ENCODE results near the gene LEMD2.

Gene LEMD2

DNA sequence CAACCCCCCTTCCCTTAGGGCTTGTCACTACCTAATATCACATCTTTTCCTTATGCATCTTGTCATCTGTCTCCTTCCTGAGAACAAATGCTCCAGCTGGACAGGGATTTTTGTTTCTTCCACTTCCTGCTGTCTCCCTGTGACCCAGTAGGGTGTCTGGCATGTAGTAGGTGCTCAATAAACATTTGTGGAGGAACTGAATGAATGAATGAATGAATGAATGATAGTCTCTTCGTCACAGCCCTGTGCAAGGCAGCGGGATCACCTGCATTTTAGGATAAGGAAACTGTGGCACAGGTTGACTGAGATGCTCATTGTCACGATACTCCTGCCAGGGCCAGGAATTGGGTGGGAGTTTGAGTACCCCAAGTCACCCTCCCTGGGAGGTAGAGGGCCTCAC, 14.2 kb downstream of the LEMD2 start:
- DNase-seq (ENCODE audit: low read depth in 2 of 2) = no peak

DNA sequence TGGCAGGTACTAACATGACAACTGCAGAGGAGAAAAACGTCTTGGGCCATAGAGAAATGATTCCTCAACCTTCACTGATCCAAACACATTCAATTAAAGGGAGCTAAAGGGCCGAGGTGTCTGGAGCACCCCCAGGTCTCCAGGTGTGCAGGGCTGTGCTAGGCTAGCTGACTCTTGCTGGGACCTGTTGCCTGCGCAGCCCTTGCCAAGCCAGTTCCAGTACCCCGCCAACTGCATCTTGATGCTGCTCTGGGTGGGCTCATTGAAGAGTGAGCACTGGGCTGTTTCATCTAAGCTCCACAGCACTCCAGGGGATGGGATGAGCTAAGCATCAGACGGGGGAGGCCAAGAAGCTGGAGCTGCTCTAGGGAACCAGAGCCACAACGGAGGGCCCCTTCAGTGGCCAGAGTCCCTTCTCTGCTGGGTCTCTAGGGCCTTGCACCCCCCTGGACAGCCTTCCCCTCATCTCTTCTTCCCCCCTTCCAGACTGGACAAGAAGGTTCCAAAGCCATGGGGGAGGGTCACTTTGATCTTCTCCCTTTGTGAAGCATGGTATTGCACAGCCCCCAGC, 15.9 kb downstream of the LEMD2 start:
- DNase-seq (ENCODE audit: low read depth in 2 of 2) = no peak

DNA sequence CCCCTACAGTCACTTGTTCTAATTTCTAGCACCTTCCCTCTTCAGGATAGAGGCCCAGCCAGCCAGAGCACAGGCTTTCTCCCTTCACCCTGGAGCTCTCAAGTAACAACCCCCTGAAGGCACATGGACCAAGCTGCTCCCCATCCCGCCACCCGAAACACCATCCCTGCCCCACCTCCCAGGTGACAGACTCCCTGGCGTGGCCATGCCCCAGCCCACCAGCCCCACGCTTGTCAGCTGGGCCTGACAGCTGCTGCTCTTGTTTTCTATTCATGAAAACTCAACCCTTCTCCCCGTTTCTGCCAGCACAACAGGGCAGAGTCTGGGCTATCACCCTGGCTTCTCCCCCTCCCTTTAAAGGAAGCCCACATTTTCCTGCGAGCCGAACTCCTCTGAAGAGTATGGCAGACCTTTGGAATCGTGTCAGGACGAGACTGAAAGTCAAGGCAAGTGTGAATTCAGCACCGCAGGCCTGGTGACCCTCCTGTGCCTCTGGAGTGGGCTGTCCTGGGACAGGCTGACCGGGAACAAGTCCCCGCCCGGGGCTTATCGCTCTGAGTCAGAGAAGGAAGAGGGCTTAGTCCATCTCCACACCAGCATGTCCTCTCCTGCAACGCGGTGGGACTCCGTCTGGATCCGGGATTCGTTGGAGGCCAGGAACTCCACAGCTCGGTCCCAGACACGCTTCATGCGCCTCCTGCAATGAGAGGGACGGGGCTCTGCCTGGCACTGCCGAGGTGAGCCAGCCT, 16.7 kb downstream of the LEMD2 start:
- DNase-seq (ENCODE audit: low read depth in 2 of 2) = no peak

DNA sequence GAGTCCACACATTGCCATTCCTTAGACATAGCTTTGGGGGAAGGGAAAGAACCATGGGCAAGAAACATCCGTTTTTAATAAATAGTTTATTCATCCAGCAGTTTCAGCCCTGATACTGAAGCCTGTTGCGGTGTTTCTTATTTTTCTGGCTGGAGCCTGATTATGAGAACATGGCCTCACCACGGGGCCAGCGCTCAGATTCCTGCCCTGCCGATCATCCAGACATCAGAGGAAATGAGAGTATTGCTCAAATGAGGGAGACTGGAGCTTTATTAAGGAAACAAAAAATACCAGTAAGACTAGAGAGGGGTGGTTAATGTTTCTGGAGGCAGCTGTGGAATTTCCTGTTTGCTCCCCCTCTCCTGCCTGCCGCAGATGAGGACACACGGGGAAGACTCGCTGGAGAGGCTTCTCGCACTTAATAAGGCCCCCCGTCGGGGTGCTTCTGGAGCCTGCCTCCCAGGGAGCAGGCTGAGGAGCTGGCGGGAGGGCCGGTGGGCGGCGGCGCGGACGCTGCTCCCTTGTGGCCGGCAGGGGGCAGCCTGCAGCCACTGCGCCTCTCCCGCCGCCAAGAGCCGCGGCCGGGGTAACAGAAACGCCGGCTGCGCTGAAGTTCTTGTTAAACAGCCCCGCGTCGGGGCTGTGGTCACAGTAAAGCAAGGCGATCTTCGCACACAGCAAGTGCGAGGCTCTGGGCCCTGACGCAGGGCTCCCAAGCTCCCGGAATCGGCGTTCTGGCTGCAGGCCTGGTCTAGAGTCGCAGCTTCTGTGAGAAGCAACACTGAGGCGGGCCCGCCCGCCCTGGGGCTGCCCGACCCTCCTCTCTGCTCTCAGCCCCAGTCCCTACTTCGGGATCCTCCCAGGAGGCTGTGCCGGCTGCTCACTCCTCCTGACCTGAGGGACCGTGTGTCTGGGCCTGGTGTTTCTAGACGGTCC, 17.5 kb downstream of the LEMD2 start:
- DNase-seq (ENCODE audit: low read depth in 2 of 2) = peak; percentile 43 to 54

DNA sequence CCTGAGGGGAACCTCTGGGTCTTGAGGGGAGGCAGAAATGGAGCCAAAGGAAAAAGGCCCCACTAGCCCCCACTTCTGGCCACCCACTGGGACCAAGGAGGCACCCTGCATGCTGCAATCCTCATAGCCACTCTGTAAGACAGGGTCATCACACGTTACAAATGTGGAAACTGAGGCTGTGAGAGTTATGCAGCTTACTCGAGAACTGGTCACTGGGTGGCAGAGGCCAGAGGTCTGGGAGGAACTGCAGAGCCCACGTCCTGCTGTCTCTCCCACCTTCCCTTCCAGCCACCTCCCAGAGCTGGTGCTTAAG, 18.1 kb downstream of the LEMD2 start:
- DNase-seq (ENCODE audit: low read depth in 2 of 2) = no peak

DNA sequence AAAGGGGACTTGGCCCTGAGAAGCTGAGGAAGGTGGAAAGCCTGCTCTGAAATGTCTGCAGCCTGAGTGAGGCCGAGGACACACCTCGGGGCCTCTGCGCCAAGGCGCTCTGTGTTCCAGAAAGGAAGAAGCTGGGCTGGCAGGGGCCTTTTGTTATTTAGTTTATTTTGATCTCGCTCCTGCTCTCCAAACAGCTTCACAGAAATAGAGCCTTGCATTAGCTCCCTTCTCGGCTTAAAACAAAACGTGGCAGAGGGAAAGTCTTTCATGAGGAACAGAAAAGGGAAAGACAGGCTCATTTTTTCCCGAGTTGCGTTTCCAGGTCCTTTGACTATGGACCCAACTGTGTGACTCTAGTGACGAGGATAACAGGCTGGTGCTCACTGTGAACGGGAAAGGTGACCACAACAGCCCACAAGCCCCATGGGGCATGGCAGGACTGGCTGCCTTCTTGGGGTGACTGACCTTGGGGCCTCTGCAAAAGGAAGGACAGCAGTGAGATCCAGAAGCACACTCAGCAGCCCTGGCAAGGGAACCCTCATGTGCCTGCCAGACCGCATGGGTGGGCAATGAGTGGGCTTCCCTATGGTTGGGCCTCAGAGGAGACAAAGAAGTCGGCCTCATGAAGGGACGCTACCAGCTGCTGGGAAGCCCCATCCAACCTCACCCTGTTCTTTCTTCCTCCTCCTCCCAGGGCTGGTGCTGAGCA, 18.7 kb downstream of the LEMD2 start:
- DNase-seq (ENCODE audit: low read depth in 2 of 2) = no peak

DNA sequence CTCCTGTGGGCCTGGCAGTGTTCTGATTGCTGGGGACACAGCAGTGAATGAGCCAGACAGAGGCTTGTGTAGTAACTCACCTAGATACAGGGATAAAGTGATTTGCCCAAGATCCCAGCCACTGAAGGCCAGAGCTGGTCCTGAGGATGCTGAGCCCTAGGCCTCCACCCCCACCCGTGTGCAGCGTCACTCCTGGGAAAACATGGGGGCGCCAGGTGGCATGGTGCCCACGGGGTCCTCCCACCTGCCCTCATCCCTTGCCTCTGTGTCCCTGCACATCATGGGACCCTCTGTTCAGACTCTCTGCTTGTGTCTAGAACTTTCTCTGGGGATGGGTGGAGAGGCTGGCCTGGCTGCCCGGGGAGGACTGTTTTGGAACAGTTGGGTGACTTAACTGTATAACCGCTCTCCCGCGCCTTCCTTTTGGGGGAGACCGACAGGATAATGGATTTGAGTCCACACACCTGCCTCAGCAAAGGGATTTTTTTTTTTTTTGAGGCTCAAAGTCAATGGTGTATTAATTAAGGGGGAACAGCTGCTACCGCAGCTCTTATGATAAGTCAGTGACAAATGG, 19.6 kb downstream of the LEMD2 start:
- no peak for DNase-seq (ENCODE audit: low read depth in 2 of 2)

DNA sequence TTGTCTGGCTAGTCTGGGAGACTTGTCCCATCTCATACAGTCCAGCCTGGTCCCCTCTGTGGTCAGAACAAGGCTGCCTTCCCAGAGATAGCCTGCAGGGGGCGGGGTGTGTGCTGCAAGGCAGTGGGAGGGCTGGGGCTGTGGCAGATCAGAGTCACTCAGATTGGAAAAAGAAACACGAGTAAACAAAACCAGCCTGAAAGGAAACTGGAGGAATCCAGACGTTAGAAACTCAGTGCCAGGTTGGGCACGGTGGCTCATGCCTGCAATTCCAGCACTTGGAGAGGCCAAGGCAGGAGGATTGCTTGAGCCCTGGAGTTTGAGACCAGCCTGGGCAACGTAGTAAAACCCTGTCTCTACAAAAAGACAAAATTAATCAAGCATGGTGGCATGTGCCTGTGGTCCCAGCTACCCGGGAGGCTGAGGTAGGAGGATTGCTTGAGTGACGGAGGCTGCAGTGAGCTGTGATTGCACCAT, 20.2 kb downstream of the LEMD2 start:
- DNase-seq (ENCODE audit: low read depth in 2 of 2) = peak; percentile 69 to 70

DNA sequence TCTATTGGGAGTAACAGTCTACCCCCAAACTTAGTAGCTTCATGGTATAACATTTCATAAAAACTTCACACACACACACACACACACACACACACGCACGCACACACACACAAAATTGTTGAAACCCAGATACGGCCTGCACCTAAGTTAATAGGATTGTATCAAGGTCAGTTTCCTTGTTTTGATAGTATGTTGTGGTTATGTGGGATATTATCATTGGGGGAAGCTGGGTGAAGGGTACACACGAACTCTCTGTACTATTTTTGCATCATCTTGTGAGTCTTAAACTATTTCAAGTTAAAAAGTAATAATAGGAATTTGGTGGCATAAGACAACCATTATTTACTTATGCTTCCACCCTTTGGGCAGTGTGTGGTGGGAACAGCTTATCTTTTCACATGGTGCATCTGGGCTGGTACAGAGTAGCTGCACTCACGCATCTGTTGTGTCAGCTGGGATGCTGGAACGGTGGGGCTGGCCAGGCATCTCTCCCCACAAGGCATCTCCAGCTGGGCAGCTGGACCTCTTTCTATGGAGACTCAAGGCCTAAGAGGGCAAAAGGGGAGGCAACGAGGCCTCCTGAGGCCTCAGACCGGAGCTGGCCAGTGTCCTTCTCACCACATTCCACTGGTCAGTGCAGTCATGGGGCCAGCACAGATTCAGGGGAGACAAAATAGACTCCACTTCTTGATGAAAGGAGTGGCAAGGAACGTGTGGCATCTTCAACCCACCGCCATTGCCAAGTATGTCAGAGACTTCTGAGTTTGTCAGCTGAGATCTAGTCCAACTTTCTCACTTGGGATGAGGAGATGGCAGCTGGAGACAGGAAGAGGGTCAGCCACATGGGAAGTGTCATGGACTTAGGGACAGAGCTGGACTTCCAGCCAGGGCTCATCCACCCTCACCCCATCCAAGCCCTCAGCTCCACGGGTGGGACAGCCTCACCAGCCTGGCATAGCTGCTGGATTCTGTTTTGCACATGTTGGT, 21.7 kb downstream of the LEMD2 start:
- DNase-seq (ENCODE audit: low read depth in 2 of 2) = no peak

DNA sequence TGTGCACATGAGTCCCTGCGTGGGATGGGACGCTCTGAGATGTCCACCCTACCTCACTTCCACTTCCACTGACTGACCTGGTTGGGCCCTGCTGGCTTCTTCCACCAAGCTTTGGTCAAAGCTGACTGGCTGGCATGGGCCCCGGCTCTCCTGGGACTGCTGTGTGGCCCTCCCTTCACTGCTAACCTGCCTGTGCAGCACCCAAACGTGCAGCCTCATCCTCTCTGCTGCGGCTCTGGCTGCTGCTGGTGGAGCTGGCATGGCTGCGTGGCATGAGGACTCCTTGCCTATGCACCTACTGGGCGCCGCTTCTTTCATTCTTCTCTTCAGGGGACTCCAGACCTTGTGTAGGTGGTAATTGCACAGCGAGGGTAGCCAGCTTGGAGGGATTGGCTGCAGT, 23.6 kb downstream of the LEMD2 start:
- no peak for DNase-seq (ENCODE audit: low read depth in 2 of 2)

DNA sequence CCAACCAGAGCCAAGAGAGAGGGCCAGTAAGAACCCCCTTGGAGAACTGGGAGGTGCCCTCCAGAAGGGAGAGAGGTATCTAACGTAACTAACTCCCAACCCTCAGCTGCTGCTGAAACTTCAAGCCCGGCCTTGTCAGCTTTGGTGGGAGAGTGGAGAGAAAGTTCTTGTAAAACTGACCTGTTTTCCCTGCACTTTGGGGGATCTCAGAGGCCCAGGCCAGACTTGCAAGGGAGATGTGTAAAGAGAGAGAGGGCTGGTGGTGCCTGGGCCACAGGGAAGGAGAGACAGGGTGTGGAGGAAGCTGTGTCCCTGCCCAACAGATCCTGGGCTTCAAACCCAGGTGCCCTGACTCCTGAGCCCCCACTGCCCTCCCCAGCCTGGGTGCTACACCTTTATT, 24.9 kb downstream of the LEMD2 start:
- no peak for DNase-seq (ENCODE audit: low read depth in 2 of 2)

DNA sequence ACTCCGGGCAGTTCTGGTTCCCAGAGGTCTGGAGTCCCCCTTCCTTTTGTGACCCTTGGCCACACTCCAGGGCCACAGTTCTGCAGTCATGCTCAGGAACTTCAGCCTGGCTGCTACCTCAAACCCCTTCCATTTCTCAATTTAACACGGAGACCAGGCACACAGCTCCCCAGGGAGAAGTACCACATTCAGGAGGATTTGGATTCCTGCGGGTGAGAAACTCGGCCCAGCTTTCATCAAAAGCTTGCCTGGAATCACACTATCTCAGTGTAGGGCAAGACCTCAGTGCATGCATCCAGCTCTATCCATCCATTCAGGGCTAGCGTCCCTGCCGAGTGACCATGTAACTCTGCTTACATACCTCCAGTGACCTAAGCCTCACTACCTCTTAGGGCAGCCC, 25.4 kb downstream of the LEMD2 start:
- DNase-seq (ENCODE audit: low read depth in 2 of 2) = no peak

DNA sequence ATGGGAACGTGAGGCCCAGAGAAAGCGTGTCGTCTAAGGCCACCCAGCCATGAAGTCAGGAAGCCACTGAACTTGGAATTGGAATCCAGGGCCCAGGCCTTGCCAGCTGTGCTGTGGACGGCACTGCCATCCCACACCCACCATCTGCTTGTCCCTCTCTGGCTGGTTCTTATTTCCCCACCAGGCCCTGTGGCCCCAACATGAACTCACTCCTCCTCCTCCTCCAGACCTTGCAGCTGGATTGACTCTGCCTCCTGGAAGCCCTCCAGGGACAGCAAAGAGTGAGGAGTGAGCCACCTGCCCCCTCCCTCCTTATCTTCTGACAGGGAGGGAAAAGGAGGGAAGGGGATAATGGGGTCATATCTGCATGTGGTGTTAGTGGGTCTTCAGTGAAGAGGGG, 26.2 kb downstream of the LEMD2 start:
- DNase-seq (ENCODE audit: low read depth in 2 of 2) = no peak

DNA sequence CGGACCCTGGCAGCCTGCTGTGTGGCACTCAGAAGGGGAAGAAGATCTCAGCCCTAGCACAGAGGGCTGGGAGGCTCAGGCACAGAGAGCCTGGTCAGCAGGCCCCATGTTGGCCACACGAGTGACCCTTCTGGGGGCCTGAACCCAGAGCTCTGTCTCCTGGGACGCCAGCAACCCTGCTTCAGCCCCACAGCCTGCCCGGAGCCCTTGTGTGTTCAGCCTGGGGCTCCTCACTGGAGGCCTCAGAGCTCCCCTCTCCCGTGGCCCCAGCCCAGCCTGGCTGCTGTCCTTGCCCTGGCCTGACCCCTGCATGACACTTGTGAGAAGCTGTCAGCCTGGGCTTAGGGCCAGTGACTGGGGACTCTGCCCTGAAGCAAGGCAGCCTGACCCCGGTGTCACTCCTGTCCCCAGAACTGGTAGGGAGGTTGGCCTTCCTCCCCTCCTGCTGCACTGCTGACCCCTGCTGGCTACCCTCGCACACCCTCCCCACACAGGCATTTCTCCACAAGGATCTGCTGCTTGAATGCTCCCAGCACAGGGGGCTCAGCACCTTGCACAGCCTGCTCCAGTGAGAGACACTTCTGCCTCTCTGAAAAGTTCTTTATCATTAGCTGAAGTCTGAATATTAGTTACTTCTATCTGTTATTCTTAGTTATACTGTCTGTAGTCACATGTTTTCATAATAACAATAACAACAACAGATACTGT, 26.9 kb downstream of the LEMD2 start:
- DNase-seq (ENCODE audit: low read depth in 2 of 2) = peak; percentile 22 to 23

DNA sequence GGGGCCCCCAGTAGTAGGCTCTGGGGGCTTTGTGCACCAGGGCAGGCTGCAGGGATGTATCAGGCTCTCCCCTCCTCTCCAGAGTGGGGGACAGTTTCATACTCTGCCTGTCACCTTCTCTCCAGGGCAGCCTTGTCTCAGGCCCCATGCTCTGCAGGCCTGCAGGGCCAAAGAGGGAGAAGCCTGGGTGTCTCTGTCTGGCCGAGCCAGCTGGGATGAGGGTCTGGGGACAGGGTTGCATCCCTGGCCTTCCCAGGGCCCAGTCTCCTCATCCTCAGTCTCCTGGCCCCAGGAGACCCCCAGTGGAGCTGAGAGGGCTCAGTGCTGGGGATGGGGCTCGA, 27.4 kb downstream of the LEMD2 start:
- DNase-seq (ENCODE audit: low read depth in 2 of 2) = no peak

DNA sequence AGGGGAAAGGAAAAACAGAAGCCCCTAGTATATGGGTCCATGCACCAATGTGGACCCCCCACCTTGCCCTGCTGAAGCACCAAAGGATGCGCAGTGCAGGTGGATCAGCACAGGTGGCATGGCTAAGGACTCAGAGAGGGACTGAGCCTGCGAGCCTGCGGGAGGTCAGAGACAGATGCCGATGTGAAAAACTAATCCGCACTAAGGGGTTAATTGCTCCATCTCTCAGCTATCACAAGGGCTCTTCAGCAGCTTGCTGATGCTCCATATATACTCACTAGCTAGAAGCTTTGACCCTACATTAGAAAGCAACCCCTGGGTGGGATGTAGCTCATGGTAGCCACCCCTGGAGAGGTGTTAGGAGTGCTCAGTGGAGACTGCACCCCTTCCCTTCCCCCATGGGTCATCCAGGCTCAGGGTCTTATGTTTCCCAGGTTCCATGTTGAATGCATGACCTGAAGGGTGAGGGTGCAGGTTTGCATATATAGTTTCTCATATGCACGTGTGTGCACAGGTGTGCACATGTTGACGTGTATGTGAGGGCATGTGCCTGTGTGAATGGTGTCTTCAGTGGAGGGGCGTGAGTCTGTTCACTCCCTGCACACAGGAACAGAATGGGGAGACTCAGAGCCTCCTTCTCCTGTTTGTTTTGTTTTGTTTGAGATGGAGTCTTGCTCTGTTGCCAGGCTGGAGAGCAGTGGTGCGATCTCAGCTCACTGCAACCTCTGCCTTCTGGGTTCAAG, 28.9 kb downstream of the LEMD2 start:
- DNase-seq (ENCODE audit: low read depth in 2 of 2) = no peak

DNA sequence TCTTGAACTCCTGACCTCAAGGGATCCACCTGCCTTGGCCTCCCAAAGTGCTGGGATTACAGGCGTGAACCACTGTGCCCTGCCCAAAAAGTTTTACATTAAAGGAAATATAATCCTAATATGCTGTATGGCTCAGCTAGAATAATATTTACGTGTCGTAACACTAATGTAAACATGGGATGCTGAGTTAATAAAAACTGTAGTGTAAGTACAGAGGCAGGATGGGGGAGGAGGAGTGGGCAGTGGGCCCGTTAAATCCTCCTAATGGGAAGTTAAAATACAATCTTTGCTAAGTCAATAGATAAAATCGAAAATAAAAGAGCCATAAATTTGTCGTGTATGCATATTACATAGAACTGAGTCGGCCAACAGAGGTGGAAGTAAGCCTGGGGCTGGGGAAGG, 30.1 kb downstream of the LEMD2 start:
- DNase-seq (ENCODE audit: low read depth in 2 of 2) = no peak

DNA sequence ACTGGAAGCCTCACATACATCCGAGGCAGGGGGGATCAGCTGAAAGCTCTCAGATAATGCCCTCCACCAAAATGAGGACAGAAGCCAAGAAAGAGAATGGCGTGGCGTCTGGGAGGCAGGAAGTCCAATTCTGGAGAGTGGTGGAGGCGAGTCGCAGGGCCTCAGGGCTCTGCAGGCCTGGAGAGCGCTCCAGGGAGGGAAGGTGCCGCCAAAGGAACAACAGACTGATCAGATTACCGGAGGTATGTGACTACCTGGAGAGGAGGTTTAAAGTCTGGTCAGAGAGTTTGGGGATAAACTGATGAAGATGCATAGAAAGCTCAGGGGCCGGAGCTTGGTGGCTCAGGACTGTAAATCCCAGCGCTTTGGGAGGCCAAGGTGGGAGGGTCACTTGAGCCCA, 31.0 kb downstream of the LEMD2 start:
- DNase-seq (ENCODE audit: low read depth in 2 of 2) = no peak

DNA sequence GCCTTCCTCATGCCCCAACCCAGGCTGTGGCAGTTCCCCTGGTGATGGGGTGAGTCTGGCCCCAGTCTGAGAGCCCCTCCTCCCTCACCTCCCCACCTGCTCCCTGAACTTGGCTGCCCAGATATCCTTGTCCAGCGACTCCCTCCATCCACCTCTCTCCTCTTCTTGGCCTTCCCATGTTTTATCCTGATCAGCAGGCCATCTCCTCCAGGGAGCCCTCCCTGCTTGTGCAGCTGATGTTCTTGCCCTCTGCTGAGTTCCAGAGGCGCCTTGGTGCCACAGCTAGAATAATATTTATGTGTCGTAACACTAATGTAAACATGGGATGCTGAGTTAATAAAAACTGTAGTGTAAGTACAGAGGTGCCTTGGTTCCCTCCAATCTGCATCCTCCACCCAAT, 31.8 kb downstream of the LEMD2 start:
- DNase-seq (ENCODE audit: low read depth in 2 of 2) = no peak

Data from activated CD4-positive, alpha-beta T cell treated with anti-CD3 and anti-CD28 coated beads for 24 hours (primary cell).